ENCODE measurements around the gene RANGAP1. TPM values are rescaled to one million over a fixed set of nuclear protein-coding genes. Genes with fewer than 3 reads are reported as not detected.

RANGAP1 gene
- total and polyA plus RNA-seq, 2 of the 8 experiments (the other 6 are each of a cell fraction or from before 2014, with no cell fraction given) = 121 to 171 TPM

DNA sequence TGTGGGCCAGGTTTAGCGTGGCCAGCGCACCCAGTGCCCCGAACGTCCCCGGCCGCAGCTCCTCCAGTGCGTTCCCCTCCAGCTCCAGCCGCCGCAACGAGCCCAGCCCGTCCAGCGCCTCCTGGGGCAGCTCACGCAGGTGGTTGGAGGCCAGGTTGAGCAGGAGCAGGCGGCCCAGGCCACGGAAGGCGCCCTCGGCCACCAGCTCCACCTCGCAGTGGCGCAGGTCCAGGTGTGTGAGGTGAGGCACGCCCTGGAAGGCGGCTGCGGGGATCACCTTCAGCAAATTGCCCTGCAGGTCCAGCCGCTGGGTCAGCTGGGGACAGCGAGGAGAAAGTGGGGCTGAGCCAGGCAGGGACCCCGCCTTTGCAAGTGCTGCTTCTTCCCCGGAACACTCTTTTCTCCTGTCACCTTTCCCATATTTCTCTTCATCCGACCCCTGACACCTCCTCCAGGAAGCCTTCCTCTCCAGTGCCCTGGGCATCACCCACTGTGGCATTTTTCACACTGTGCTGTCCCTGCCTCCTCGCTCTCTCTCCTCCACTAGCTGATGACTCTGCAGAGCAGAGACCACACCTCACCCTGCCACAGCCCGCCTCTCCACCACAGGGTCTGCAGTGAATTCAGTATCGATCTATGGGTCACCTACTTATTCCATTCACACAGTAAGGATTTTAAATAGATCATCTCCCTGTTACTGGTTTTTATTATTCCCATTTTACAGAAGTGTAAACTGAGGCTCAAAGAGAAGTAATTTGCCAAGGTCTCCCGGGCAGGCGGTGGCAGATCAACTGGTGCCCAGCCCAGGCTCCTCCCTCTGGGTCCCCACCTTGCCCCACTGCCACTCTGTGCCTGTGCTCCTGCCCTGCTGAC lies 47.2 kb downstream of the RANGAP1 start (continued):
- TF ChIP-seq RNF2 (IDR thresholded peaks at IDR 0.05; ENCODE audit: borderline replicate concordance, low read depth, low read length, missing control alignments, poor library complexity, severe bottlenecking) (no peak), BCL11A (IDR thresholded peaks at IDR 0.05; ENCODE audit: low read depth in 2 of 2, low read length in 2 of 2) (no peak), CHD2 (IDR thresholded peaks at IDR 0.05; ENCODE audit: low read length) (no peak), SP4 (IDR thresholded peaks at IDR 0.05; ENCODE audit: low read length) (no peak), SIRT6 (IDR thresholded peaks at IDR 0.05; ENCODE audit: low read length) (no peak), E2F6 (IDR thresholded peaks at IDR 0.05) (no peak), ZNF274 (IDR thresholded peaks at IDR 0.05; ENCODE audit: borderline replicate concordance, extremely low read depth, low read length) (no peak)
